HuH-7 (cell line): ENCODE data around the gene RPS6KA5.
"Not testable (repeated sequence)": the region's sequence is repeated elsewhere in the genome, so short reads cannot be mapped to it uniquely, and the experiment has no call there.

Source experiments
- DNase-seq: peaks from one replicate; pipeline ENCODE4 v3.0.0; 2011; ENCODE audit warnings: low spot score

Gene RPS6KA5

GRCh38 chr14:91027561-91027960, 32.9 kb downstream of the RPS6KA5 start:
- DNase-seq, result no peak

- not testable (repeated sequence) for DNase-seq
Measured at GRCh38 chr14:91022622-91023028, 37.8 kb downstream of the RPS6KA5 start.

GRCh38 chr14:91021991-91022621, 38.3 kb downstream of the RPS6KA5 start:
- no peak for DNase-seq

- no peak for DNase-seq
Measured at GRCh38 chr14:91021115-91021514, 39.3 kb downstream of the RPS6KA5 start.

- DNase-seq, result no peak
Measured at GRCh38 chr14:91019673-91020072, 40.8 kb downstream of the RPS6KA5 start.

GRCh38 chr14:91018481-91018880, 42.0 kb downstream of the RPS6KA5 start:
- no peak for DNase-seq

GRCh38 chr14:91016800-91017410, 43.5 kb downstream of the RPS6KA5 start:
- no peak for DNase-seq

- DNase-seq, result no peak
Measured at GRCh38 chr14:91015435-91015834, 45.0 kb downstream of the RPS6KA5 start.

- DNase-seq, result no peak
Measured at GRCh38 chr14:91012045-91012444, 48.4 kb downstream of the RPS6KA5 start.

- no peak for DNase-seq
Measured at GRCh38 chr14:91010153-91010533, 50.3 kb downstream of the RPS6KA5 start.

- DNase-seq, result no peak
Measured at GRCh38 chr14:91009501-91010152, 50.8 kb downstream of the RPS6KA5 start.

- DNase-seq, result no peak
Measured at GRCh38 chr14:91008759-91009409, 51.6 kb downstream of the RPS6KA5 start.

- DNase-seq, result no peak
Measured at GRCh38 chr14:91005716-91006115, 54.7 kb downstream of the RPS6KA5 start.

GRCh38 chr14:91004987-91005386, 55.5 kb downstream of the RPS6KA5 start:
- no peak for DNase-seq

- DNase-seq, result no peak
Measured at GRCh38 chr14:90999299-90999698, 61.1 kb downstream of the RPS6KA5 start.

GRCh38 chr14:90996967-90997366, 63.5 kb downstream of the RPS6KA5 start:
- DNase-seq, result no peak

- DNase-seq, result no peak
Measured at GRCh38 chr14:90995785-90996184, 64.7 kb downstream of the RPS6KA5 start.

- no peak for DNase-seq
Measured at GRCh38 chr14:90993792-90994191, 66.6 kb downstream of the RPS6KA5 start.

GRCh38 chr14:90991690-90992443, 68.6 kb downstream of the RPS6KA5 start:
- DNase-seq, result no peak

- DNase-seq, result no peak
Measured at GRCh38 chr14:90990141-90990540, 70.3 kb downstream of the RPS6KA5 start.

GRCh38 chr14:90987140-90987539, 73.3 kb downstream of the RPS6KA5 start:
- DNase-seq, result no peak

GRCh38 chr14:90986510-90986909, 73.9 kb downstream of the RPS6KA5 start:
- no peak for DNase-seq
